Panc1 (cell line): ENCODE data around the gene ENPP1. TPM values are rescaled to one million over a fixed set of nuclear protein-coding genes. Genes with fewer than 3 reads are reported as not detected.

ENCODE experiments used
- ATAC-seq: fragments of 200-7000 bp; cut with Tn5 transposase; 2 replicates; pipeline ENCODE4 v1.9.1; 2020; ENCODE audit warnings: mild to moderate bottlenecking, moderate library complexity
- BruUV-seq: library from RNA; stranded (reverse); fragments of 400-500 nt; replicated peaks from 2 replicates; lab custom pipeline; 2021; lab: Mats Ljungman, UMichigan
- CTCF ChIA-PET: fragments of 300-600 bp; sonication (Branson Sonifier 250); formaldehyde crosslinking; loops from one replicate; lab custom pipeline; 2022; ENCODE audit warnings: antibody characterized with exemption; lab: Charles Lee
- POLR2A ChIA-PET: fragments of 300-600 bp; sonication (Branson Sonifier 250); formaldehyde crosslinking; loops from one replicate; lab custom pipeline; 2022; ENCODE audit warnings: antibody characterized with exemption; lab: Charles Lee
- DNase-seq: peaks from one replicate; pipeline ENCODE4 v3.0.0-alpha.2; 2010; ENCODE audit warnings: low read depth, low spot score
- H3K27ac ChIP-seq: 2 replicates; pipeline ENCODE4 v1.5.1; 2011; ENCODE audit warnings: mild to moderate bottlenecking, low read length, inconsistent platforms
- H3K27me3 ChIP-seq: fragments of 200-500 bp; sonication (Bioruptor generic); 2 replicates; pipeline ENCODE4 v1.6.0; 2014; ENCODE audit warnings: low read length, inconsistent platforms; ENCODE audit not compliant: control insufficient read depth, insufficient read depth
- H3K36me3 ChIP-seq: fragments of 200-500 bp; sonication (Bioruptor generic); 2 replicates; pipeline ENCODE4 v1.5.1; 2014; ENCODE audit warnings: inconsistent platforms, mild to moderate bottlenecking, low read length, moderate library complexity; ENCODE audit not compliant: control insufficient read depth, insufficient read depth
- H3K4me1 ChIP-seq: 2 replicates; pipeline ENCODE4 v1.5.1; 2011; ENCODE audit warnings: inconsistent platforms, mild to moderate bottlenecking, low read length, moderate library complexity; ENCODE audit not compliant: control insufficient read depth, insufficient read depth
- H3K4me3 ChIP-seq, 2 experiments: 2 replicates each; pipeline ENCODE4 v1.5.1; 2011 to 2012; ENCODE audit warnings: low read depth in 2 of 2, low read length in 2 of 2, mild to moderate bottlenecking in 2 of 2, inconsistent platforms in 1 of 2, moderate library complexity in 1 of 2
- H3K9me3 ChIP-seq: fragments of 200-500 bp; sonication (Bioruptor generic); 2 replicates; pipeline ENCODE4 v1.5.1; 2014; ENCODE audit warnings: low read depth, mild to moderate bottlenecking, inconsistent platforms, low read length, moderate library complexity; ENCODE audit not compliant: control insufficient read depth, insufficient read depth
- CTCF ChIP-seq: fragments of 450-650 bp; IDR thresholded peaks from 2 replicates; pipeline ENCODE4 v1.5.1; 2017; ENCODE audit warnings: mild to moderate bottlenecking
- POLR2AphosphoS5 ChIP-seq: IDR thresholded peaks from 2 replicates; pipeline ENCODE4 v1.6.1; 2012; ENCODE audit warnings: mild to moderate bottlenecking, low read depth, low read length, moderate library complexity
- SIN3A ChIP-seq: IDR thresholded peaks from 2 replicates; pipeline ENCODE4 v1.6.1; 2012; ENCODE audit warnings: low read depth, mild to moderate bottlenecking, low read length, moderate library complexity, borderline replicate concordance; ENCODE audit not compliant: insufficient read depth
- TCF7L2 ChIP-seq: IDR thresholded peaks from 2 replicates; pipeline ENCODE4 v1.6.1; 2011; ENCODE audit warnings: mild to moderate bottlenecking, low read depth, low read length, inconsistent platforms
- in situ Hi-C: cut with HindIII; loops from 2 replicates; pipeline ENCODE4 v1.10.0; 2016; ENCODE audit warnings: low sequenced_read_pairs, low pct_unique_long_range_greater_than_20kb
- intact Hi-C: fragments of 100-400 bp; cut with micrococcal nuclease; formaldehyde crosslinking; loops from one replicate; pipeline ENCODE4 v1.10.0; 2022; ENCODE audit not compliant: unreplicated experiment
- microRNA-seq: library from miRNA; unstranded; fragments of <30 nt; microRNA quantifications from one replicate; pipeline ENCODE4 v1.1.0, GENCODE V29; 2020; ENCODE audit not compliant: unreplicated experiment
- total RNA-seq: library from RNA; stranded (reverse); gene quantifications from one replicate; pipeline ENCODE4 v1.2.1, GENCODE V29; 2021; ENCODE audit not compliant: unreplicated experiment
- TF ChIP-seq, protein P1 (sequence below), 2 experiments: IDR thresholded peaks; 2 replicates each; pipeline ENCODE4 v1.6.1; 2011 to 2012; ENCODE audit warnings: low read depth in 2 of 2, control low read depth in 1 of 2, low read length in 1 of 2, mild to moderate bottlenecking in 1 of 2, moderate library complexity in 1 of 2; ENCODE audit not compliant: insufficient read depth in 1 of 2

ENPP1 gene
- total RNA-seq, 1 experiment from 2014 or later: 6.8 TPM

DNA sequence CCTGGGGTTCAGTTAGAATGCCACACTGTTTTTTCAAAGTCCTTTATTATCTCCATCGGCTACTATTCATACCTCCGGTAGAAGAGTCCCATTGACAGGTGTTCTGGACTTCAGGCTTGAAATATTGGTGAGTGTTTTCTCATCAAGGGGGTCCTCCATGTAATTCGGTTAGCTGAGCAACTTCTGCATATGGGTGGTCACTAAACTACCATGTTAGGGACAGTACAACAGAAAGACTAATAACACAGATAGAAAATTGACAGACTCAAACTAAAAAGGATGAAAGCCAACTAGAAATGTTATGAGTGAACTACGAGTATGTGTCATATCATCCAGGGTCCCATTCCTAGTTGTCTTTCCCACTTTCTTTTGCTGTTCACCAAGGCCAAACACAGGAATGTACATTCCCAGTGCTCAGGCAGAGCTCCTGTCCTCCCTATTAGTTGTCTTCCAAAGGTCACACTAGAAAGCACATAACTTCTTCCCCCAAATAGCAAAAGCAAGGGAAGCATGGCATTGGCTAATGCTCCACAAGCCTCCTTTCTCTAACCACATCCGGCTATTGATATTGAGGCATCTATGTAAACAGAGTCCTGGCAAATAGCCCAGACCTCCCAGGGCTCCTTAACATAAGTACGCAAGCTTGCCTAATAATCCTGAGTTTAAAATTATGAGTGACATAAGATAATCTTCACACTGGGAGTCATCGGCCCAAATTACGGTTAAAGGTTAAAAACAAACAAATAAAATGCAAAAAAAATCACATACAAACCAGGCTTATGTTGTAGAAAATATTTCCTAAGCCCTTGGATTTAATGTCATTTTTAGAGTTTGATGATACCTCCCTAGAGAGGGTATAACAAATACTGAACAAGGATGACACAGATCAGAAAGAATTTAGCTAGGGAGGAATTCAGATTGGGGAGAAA, 130.1 kb downstream of the ENPP1 start:
- no peaks in the 10 kb centered on the region for H3K4me1 ChIP-seq
- TF ChIP-seq, protein P1, sequence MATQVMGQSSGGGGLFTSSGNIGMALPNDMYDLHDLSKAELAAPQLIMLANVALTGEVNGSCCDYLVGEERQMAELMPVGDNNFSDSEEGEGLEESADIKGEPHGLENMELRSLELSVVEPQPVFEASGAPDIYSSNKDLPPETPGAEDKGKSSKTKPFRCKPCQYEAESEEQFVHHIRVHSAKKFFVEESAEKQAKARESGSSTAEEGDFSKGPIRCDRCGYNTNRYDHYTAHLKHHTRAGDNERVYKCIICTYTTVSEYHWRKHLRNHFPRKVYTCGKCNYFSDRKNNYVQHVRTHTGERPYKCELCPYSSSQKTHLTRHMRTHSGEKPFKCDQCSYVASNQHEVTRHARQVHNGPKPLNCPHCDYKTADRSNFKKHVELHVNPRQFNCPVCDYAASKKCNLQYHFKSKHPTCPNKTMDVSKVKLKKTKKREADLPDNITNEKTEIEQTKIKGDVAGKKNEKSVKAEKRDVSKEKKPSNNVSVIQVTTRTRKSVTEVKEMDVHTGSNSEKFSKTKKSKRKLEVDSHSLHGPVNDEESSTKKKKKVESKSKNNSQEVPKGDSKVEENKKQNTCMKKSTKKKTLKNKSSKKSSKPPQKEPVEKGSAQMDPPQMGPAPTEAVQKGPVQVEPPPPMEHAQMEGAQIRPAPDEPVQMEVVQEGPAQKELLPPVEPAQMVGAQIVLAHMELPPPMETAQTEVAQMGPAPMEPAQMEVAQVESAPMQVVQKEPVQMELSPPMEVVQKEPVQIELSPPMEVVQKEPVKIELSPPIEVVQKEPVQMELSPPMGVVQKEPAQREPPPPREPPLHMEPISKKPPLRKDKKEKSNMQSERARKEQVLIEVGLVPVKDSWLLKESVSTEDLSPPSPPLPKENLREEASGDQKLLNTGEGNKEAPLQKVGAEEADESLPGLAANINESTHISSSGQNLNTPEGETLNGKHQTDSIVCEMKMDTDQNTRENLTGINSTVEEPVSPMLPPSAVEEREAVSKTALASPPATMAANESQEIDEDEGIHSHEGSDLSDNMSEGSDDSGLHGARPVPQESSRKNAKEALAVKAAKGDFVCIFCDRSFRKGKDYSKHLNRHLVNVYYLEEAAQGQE (IDR thresholded peaks at IDR 0.05; ENCODE audit: insufficient read depth in 1 of 2, low read depth in 2 of 2, low read length in 1 of 2): no peak
- TF ChIP-seq SIN3A: no peak
- no peak for TF ChIP-seq POLR2AphosphoS5
- TF ChIP-seq CTCF: no peak
- no peak for TF ChIP-seq TCF7L2
- in situ Hi-C loops (no loop called here), intact Hi-C loops (no loop called here)
- H3K36me3 ChIP-seq: no peaks in the 10 kb centered on the region
- H3K9me3 ChIP-seq: no peaks in the 10 kb centered on the region
- POLR2A ChIA-PET: no interaction called here
- CTCF ChIA-PET: no interaction called here
- BruUV-seq: no TSS peak
- DNase-seq: no peak
- H3K27ac ChIP-seq: no peak overlapping the region
- ATAC-seq: no peak
- H3K27me3 ChIP-seq: no peaks in the 10 kb centered on the region
- H3K4me3 ChIP-seq: no peak overlapping the region

Small RNA genes within 50 kb of the gene (microRNA-seq; reads per million reads assigned to microRNA genes)
- gene MIR548H5: not detected

Other genes with a start within 250 kb of the ENPP1 start
- gene ARG1, start 234.8 kb upstream of the ENPP1 start, total RNA-seq: not detected
- gene MED23, start 179.8 kb upstream of the ENPP1 start, total RNA-seq: 18.3 TPM
- gene ENPP3, start 170.7 kb upstream of the ENPP1 start, total RNA-seq: not detected
- gene OR2A4, start 106.6 kb upstream of the ENPP1 start, total RNA-seq: not detected
- 0.15 TPM for gene CTAGE9, start 97.0 kb upstream of the ENPP1 start, total RNA-seq
- 155 TPM for gene CCN2, start 143.4 kb downstream of the ENPP1 start, total RNA-seq